Transverse colon (tissue), 4 donors: ENCODE measurements around the gene TMEM178B. TPM values are rescaled to one million over a fixed set of nuclear protein-coding genes. Genes with fewer than 3 reads are reported as not detected.

ENCODE experiments used
- DNase-seq: peaks from one replicate; pipeline ENCODE4 v3.0.0-alpha.2; 2019
- H3K27ac ChIP-seq, 4 donors: fragments of 200-600 bp; sonication (generic); 2 replicates each; pipeline ENCODE4 v1.5.1; 2016 to 2018; ENCODE audit warnings: inconsistent platforms in 4 of 4
- H3K27me3 ChIP-seq: fragments of 200-600 bp; sonication (generic); 2 replicates; pipeline ENCODE4 v1.5.1; 2017; ENCODE audit warnings: inconsistent platforms
- H3K36me3 ChIP-seq, 4 donors: fragments of 200-600 bp; sonication (generic); 2 replicates each; pipeline ENCODE4 v1.5.1; 2017 to 2019; ENCODE audit warnings: inconsistent platforms in 4 of 4
- H3K4me1 ChIP-seq, 4 donors: fragments of 200-600 bp; sonication (generic); 2 replicates each; pipeline ENCODE4 v1.5.1; 2017 to 2020; ENCODE audit warnings: inconsistent platforms in 4 of 4
- H3K4me3 ChIP-seq, 4 donors: fragments of 200-600 bp; sonication (generic); 1 replicate in 1 of 4; 2 replicates in 3 of 4; pipeline versions ENCODE4 v1.5.1 to v1.6.1; 2017 to 2019; ENCODE audit warnings: inconsistent platforms in 4 of 4
- H3K9me3 ChIP-seq, 2 donors: fragments of 200-600 bp; sonication (generic); 2 replicates each; pipeline ENCODE4 v1.5.1; 2017 to 2019; ENCODE audit warnings: inconsistent platforms in 2 of 2
- CTCF ChIP-seq, 5 experiments: fragments of 200-600 bp in 3 of 5; fragments of 450-650 bp in 2 of 5; sonication (generic) in 3 of 5; IDR thresholded peaks; 1 replicate in 2 of 5; 2 replicates in 3 of 5; pipeline ENCODE4 v1.5.1; 2016 to 2017; ENCODE audit warnings: antibody characterized with exemption in 5 of 5, inconsistent platforms in 3 of 5, mild to moderate bottlenecking in 2 of 5, moderate library complexity in 1 of 5
- EP300 ChIP-seq: sonication (generic); formaldehyde crosslinking; IDR thresholded peaks from one replicate; pipeline ENCODE4 v1.6.1; 2017; ENCODE audit warnings: antibody characterized with exemption, low read depth
- POLR2A ChIP-seq: fragments of 450-650 bp; IDR thresholded peaks from one replicate; pipeline ENCODE4 v1.6.1; 2016; ENCODE audit warnings: antibody characterized with exemption, mild to moderate bottlenecking, moderate library complexity
- POLR2AphosphoS5 ChIP-seq, 3 donors: sonication (generic); formaldehyde crosslinking; IDR thresholded peaks; one replicate each; pipeline ENCODE4 v1.6.1; 2016; ENCODE audit warnings: antibody characterized with exemption in 3 of 3
- WGBS, 2 donors: methylation state at CpG; one replicate each; pipeline ENCODE4 v1.1.5; 2018; ENCODE audit warnings: low coverage in 1 of 2; 5-methylcytosine and 5-hydroxymethylcytosine counted together
- in situ Hi-C, 4 donors: fragments of 200-750 bp; cut with MboI; loops; one replicate each; pipeline versions ENCODE4 v1.15.0 to v1.15.1; 2017; ENCODE audit warnings: low sequenced_read_pairs in 3 of 4, low pct_ligation_motif_present in 1 of 4, low pct_unique_long_range_greater_than_20kb in 1 of 4
- intact Hi-C: fragments of 100-400 bp; cut with DNase I; formaldehyde crosslinking; loops from one replicate; pipeline ENCODE4 v1.15.1; 2023; ENCODE audit warnings: low total_unique reads
- total RNA-seq, 4 donors: library from RNA; depleted of rRNA; stranded (reverse); fragments of >200 nt; gene quantifications; one replicate each; pipeline ENCODE4 v1.1.0, GENCODE V29; 2016

The TMEM178B gene
- total RNA-seq, 4 donors from 2014 or later = 0.32 to 0.82 (median 0.39) TPM

GRCh38 chr7:141151746-141152145 lies 77.9 kb downstream of the TMEM178B start:
- Histone ChIP-seq H3K36me3 (no peaks in the 10 kb centered on the region), H3K27me3 (no peaks in the 10 kb centered on the region), H3K4me3 (no peak overlapping the region), H3K4me1 (no peaks in the 10 kb centered on the region), H3K27ac (no peak overlapping the region), H3K9me3 (no peaks in the 10 kb centered on the region)
- in situ Hi-C loops (no loop called here), intact Hi-C loops (no loop called here)
- TF ChIP-seq EP300 = no peak
- no peak for TF ChIP-seq POLR2A
- TF ChIP-seq POLR2AphosphoS5 (IDR thresholded peaks at IDR 0.05) = no peak
- TF ChIP-seq CTCF (IDR thresholded peaks at IDR 0.05) = no peak
- 71% methylated on average over 4 of the region's 4 CpGs; no CpG with 5 or more reads in 1 of the 2 donors for WGBS, 2 donors
- no peak for DNase-seq

GRCh38 chr7:141153231-141153630 lies 79.4 kb downstream of the TMEM178B start:
- WGBS, 2 donors = 41 to 43% methylated on average over 3 of the region's 3 CpGs
- intact Hi-C loops = no loop called here
- no peaks in the 10 kb centered on the region for H3K27me3 ChIP-seq

GRCh38 chr7:141154131-141154732 lies 80.4 kb downstream of the TMEM178B start:
- Histone ChIP-seq H3K36me3 (no peaks in the 10 kb centered on the region), H3K4me3 (no peak overlapping the region), H3K27me3 (no peaks in the 10 kb centered on the region), H3K27ac (no peak overlapping the region), H3K4me1 (no peaks in the 10 kb centered on the region), H3K9me3 (no peaks in the 10 kb centered on the region)
- intact Hi-C loops = no loop called here
- in situ Hi-C loops = no loop called here
- 66 to 75% methylated on average over 4 to 6 of the region's 6 CpGs for WGBS, 2 donors
- no peak for TF ChIP-seq POLR2A
- no peak for TF ChIP-seq CTCF (IDR thresholded peaks at IDR 0.05)
- TF ChIP-seq POLR2AphosphoS5 (IDR thresholded peaks at IDR 0.05) = no peak
- no peak for TF ChIP-seq EP300
- no peak for DNase-seq

More at GRCh38 chr7:141153231-141153630, 79.4 kb downstream of the TMEM178B start:
- in situ Hi-C loops = no loop called here
- Histone ChIP-seq H3K9me3 (no peaks in the 10 kb centered on the region), H3K36me3 (no peaks in the 10 kb centered on the region), H3K4me3 (no peak overlapping the region), H3K27ac (no peak overlapping the region), H3K4me1 (no peaks in the 10 kb centered on the region)
- no peak for DNase-seq
- TF ChIP-seq EP300 = no peak
- TF ChIP-seq POLR2AphosphoS5 (IDR thresholded peaks at IDR 0.05) = no peak
- no peak for TF ChIP-seq POLR2A
- TF ChIP-seq CTCF (IDR thresholded peaks at IDR 0.05) = no peak

- no peak for DNase-seq
- Histone ChIP-seq H3K27ac (no peak overlapping the region), H3K36me3 (no peaks in the 10 kb centered on the region), H3K9me3 (no peaks in the 10 kb centered on the region), H3K27me3 (no peaks in the 10 kb centered on the region), H3K4me3 (no peak overlapping the region), H3K4me1 (no peaks in the 10 kb centered on the region)
- TF ChIP-seq POLR2A (no peak), CTCF (IDR thresholded peaks at IDR 0.05) (no peak), EP300 (no peak), POLR2AphosphoS5 (IDR thresholded peaks at IDR 0.05) (no peak)
- WGBS, 2 donors = 64 to 69% methylated on average over 4 of the region's 4 CpGs
- intact Hi-C loops = no loop called here
- in situ Hi-C loops = no loop called here
These were observed 82.5 kb downstream of the TMEM178B start for GRCh38 chr7:141156407-141156806.
